ENCODE measurements around the gene TBX3.

DNA sequence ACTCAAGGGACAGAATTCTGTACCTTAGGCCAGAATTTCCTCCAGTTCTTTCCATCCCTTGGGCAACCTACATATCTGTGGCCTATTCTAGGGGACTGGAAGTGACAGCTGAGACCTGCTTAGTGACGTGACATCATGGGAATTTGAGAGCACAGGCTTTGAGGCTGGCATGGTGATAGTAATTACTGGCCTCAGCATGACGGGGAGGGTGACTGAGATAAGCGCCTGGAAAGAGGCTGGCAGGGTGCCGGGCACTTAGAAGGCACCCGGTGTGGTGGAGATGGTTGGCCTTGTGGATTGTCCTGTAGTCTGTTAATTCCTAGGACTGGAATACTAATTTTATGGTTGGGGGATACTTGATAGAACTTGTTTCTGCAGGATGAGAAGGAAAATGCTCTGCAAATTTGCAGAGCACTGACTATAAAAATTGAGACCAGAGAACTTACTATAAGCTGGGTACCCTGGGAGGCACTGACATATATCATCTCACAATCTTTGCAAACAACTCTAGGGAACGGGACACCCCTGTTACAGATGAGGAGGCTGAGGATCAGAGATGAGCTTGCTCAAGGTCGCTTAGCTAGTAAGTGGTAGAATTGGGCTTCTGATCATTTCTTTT, 42.2 kb upstream of the TBX3 start:
- TF ChIP-seq CTCF (IDR thresholded peaks at IDR 0.05): no peak
- TF ChIP-seq POLR2A (IDR thresholded peaks at IDR 0.05): no peak

Data from right lobe of liver (tissue), 4 donors.